KMS-11 (cell line): Measurements from ENCODE around the gene CALHM1.

Experiments
- H2AFZ ChIP-seq: fragments of 200-600 bp; sonication (generic); 2 replicates; pipeline ENCODE4 v1.6.1; 2016; ENCODE audit warnings: antibody characterized with exemption, mixed run types, low read depth
- H3K27ac ChIP-seq: fragments of 200-600 bp; sonication (generic); 2 replicates; pipeline ENCODE4 v1.6.1; 2016; ENCODE audit warnings: mild to moderate bottlenecking, mixed run types
- H3K27me3 ChIP-seq: fragments of 200-600 bp; sonication (generic); 2 replicates; pipeline ENCODE4 v1.6.1; 2017; ENCODE audit warnings: mild to moderate bottlenecking, low read depth, mixed run types, moderate library complexity; ENCODE audit not compliant: insufficient read depth
- H3K36me3 ChIP-seq: fragments of 200-600 bp; sonication (generic); 2 replicates; pipeline ENCODE4 v1.6.1; 2017; ENCODE audit warnings: mild to moderate bottlenecking, mixed run types; ENCODE audit not compliant: insufficient read depth
- H3K4me1 ChIP-seq: fragments of 200-600 bp; sonication (generic); 2 replicates; pipeline ENCODE4 v1.6.1; 2016; ENCODE audit warnings: mild to moderate bottlenecking, low read depth, mixed run types; ENCODE audit not compliant: poor library complexity, severe bottlenecking
- H3K4me2 ChIP-seq: fragments of 200-600 bp; sonication (generic); 2 replicates; pipeline ENCODE4 v1.7.0; 2016; ENCODE audit warnings: mild to moderate bottlenecking, mixed run types
- H3K4me3 ChIP-seq: fragments of 200-600 bp; sonication (generic); IDR thresholded peaks from 2 replicates; pipeline ENCODE4 v1.6.1; 2017; ENCODE audit warnings: low read depth, low read length, mixed read lengths; ENCODE audit not compliant: insufficient read depth
- H3K79me2 ChIP-seq: fragments of 200-600 bp; sonication (generic); 2 replicates; pipeline ENCODE4 v1.6.1; 2016; ENCODE audit warnings: low read depth, mixed run types; ENCODE audit not compliant: insufficient read depth
- H3K9ac ChIP-seq: fragments of 200-600 bp; sonication (generic); 2 replicates; pipeline ENCODE4 v1.6.1; 2016; ENCODE audit warnings: mild to moderate bottlenecking, mixed run types
- H4K20me1 ChIP-seq: fragments of 200-600 bp; sonication (generic); 2 replicates; pipeline ENCODE4 v1.6.1; 2016; ENCODE audit warnings: mild to moderate bottlenecking, mixed run types; ENCODE audit not compliant: insufficient read depth
- TF ChIP-seq, protein P1 (sequence below): fragments of 200-600 bp; sonication (generic); conservative IDR thresholded peaks from 2 replicates; pipeline ENCODE4 v1.6.1; 2017; ENCODE audit warnings: low read depth, mild to moderate bottlenecking, antibody characterized with exemption, low read length, moderate library complexity, mixed read lengths

Gene CALHM1

GRCh38 chr10:103498936-103499638 is 40.4 kb upstream of the CALHM1 start:
- TF ChIP-seq, protein P1, sequence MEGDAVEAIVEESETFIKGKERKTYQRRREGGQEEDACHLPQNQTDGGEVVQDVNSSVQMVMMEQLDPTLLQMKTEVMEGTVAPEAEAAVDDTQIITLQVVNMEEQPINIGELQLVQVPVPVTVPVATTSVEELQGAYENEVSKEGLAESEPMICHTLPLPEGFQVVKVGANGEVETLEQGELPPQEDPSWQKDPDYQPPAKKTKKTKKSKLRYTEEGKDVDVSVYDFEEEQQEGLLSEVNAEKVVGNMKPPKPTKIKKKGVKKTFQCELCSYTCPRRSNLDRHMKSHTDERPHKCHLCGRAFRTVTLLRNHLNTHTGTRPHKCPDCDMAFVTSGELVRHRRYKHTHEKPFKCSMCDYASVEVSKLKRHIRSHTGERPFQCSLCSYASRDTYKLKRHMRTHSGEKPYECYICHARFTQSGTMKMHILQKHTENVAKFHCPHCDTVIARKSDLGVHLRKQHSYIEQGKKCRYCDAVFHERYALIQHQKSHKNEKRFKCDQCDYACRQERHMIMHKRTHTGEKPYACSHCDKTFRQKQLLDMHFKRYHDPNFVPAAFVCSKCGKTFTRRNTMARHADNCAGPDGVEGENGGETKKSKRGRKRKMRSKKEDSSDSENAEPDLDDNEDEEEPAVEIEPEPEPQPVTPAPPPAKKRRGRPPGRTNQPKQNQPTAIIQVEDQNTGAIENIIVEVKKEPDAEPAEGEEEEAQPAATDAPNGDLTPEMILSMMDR = no peak
- peaks cover 10% of the 10 kb centered on the region; the same call in 1 of the 2 replicates for H3K27me3 ChIP-seq
- H3K4me2 ChIP-seq = peak overlapping the region; percentile 68; the same call in 1 of the 2 replicates
- H3K4me3 ChIP-seq = no peak overlapping the region
- H3K27ac ChIP-seq = peak overlapping the region; percentile 34; the same call in 1 of the 2 replicates
- H2AFZ ChIP-seq = no peak overlapping the region
- no peaks in the 10 kb centered on the region for H3K36me3 ChIP-seq
- peaks cover 75% of the 10 kb centered on the region for H3K4me1 ChIP-seq
- H3K79me2 ChIP-seq = no peaks in the 10 kb centered on the region
- no peaks in the 10 kb centered on the region for H4K20me1 ChIP-seq
- no peak overlapping the region; the same call in 1 of the 2 replicates for H3K9ac ChIP-seq

DNA sequence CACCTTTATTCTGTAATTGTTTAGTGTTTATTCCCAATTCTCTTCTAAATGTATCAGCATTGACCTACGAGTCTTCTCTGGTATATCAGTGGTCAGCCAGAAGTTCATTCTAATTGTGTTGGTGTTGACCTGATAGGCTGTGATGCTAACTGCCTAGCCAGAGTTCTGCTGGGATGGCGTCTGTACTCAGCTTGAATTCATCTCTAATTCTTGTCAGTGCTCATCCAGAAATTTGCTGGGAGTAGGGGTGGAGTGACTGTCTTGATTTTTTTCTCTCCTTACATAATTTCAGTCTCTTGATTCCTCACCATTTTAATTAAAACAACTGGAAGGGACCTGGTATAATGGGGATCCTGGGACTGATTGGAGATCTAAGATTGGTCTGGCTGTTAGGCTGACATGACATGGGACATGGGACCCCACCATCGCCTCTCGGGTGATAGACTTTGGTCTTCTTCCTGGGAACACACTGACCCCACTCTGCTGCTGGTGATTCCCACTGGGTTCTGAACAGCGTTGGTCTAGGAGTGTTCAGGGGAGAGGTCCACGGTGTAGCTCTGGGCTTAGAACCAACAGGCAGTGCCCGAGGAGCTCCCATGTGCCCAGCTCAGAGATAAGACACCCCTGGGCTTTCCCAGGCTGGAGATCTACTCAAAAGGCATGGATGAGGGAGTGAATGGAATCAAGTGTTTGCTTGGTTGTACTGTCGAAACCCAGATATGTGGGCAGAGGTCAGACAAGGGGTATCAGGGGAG is 38.6 kb upstream of the CALHM1 start:
- TF ChIP-seq, protein P1 = no peak
- no peaks in the 10 kb centered on the region for H4K20me1 ChIP-seq
- peaks cover 10% of the 10 kb centered on the region; the same call in 1 of the 2 replicates for H3K27me3 ChIP-seq
- H3K4me3 ChIP-seq = no peak overlapping the region
- H3K9ac ChIP-seq = no peak overlapping the region
- no peaks in the 10 kb centered on the region for H3K79me2 ChIP-seq
- no peaks in the 10 kb centered on the region for H3K36me3 ChIP-seq
- H3K27ac ChIP-seq = no peak overlapping the region
- peaks cover 62% of the 10 kb centered on the region for H3K4me1 ChIP-seq
- no peak overlapping the region for H2AFZ ChIP-seq
- H3K4me2 ChIP-seq = no peak overlapping the region; the same call in 1 of the 2 replicates

GRCh38 chr10:103495321-103495720 is 36.6 kb upstream of the CALHM1 start:
- TF ChIP-seq, protein P1 = no peak
- Histone ChIP-seq H2AFZ (no peak overlapping the region), H3K4me2 (no peak overlapping the region), H3K4me3 (no peak overlapping the region), H3K4me1 (peaks cover 59% of the 10 kb centered on the region), H3K9ac (no peak overlapping the region), H3K79me2 (no peaks in the 10 kb centered on the region), H3K36me3 (no peaks in the 10 kb centered on the region), H3K27me3 (peaks cover 10% of the 10 kb centered on the region; the same call in 1 of the 2 replicates), H4K20me1 (no peaks in the 10 kb centered on the region), H3K27ac (no peak overlapping the region)

GRCh38 chr10:103493916-103494877 is 35.5 kb upstream of the CALHM1 start:
- Histone ChIP-seq H4K20me1 (no peaks in the 10 kb centered on the region), H3K4me3 (no peak overlapping the region), H3K27ac (no peak overlapping the region), H3K79me2 (no peaks in the 10 kb centered on the region), H3K27me3 (peaks cover 10% of the 10 kb centered on the region; the same call in 1 of the 2 replicates), H3K9ac (peak overlapping the region; percentile 37; the same call in 1 of the 2 replicates), H2AFZ (peak overlapping the region; percentile 64), H3K4me1 (peaks cover 59% of the 10 kb centered on the region), H3K4me2 (peak overlapping the region; percentile 68), H3K36me3 (no peaks in the 10 kb centered on the region)
- TF ChIP-seq, protein P1 = no peak
